Measurements from ENCODE around the gene CACUL1. TPM values are rescaled to one million over a fixed set of nuclear protein-coding genes. Genes with fewer than 3 reads are reported as not detected.

Gene CACUL1
- total RNA-seq, 1 donor from 2014 or later = 23.6 TPM

DNA sequence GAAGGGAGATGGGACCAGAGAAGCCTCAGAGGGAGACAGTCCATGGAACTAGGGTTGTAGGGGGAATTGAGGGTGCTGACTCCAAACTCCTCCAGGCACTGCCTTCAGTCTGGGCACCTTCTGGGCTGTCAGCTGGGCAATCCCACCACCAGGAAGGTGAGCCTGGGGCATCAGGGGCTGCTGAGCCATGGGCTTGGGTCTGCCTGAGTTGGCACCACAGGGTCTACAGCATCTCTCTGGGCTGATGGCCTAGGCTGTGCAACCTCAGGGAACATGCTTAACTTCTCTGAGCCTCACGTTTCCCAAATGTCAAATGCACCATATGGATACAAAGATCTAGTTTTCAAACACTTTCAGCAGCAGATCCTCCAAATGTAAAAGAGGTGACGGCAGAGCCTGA is 112.5 kb downstream of the CACUL1 start:
- Histone ChIP-seq H3K4me3 (no peak overlapping the region), H3K9me3 (no peaks in the 10 kb centered on the region), H3K27ac (no peak overlapping the region), H3K4me1 (no peaks in the 10 kb centered on the region), H3K36me3 (no peaks in the 10 kb centered on the region), H3K27me3 (no peaks in the 10 kb centered on the region)
- intact Hi-C loops (cut with DNase I) = no loop called here
- TF ChIP-seq CTCF (IDR thresholded peaks at IDR 0.05) = no peak
- no peak for DNase-seq (ENCODE audit: low spot score in 2 of 2)

DNA sequence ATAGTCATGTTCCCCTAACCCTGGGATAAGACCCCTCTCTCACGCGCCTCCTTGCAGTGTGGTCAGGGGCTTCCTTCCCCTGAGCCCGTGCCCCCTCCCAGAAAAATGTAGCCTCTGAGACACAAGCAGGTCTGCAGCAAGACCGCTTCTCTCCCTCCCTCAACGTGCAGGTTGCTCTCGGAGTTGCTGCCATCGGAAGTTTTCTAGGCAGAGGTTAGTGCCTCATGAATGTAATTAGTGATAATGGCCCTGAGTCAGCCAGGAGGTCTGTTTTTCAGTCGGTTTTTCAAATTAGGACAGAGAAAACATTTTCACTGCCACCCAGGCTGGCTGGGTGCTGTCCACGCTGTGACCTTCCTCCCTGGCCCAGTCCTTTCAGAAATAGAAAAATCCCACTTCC is 116.1 kb downstream of the CACUL1 start:
- no peaks in the 10 kb centered on the region for H3K36me3 ChIP-seq
- no peaks in the 10 kb centered on the region for H3K27me3 ChIP-seq
- H3K4me3 ChIP-seq = no peak overlapping the region
- intact Hi-C loops (cut with DNase I) = no loop called here
- H3K27ac ChIP-seq = no peak overlapping the region
- H3K4me1 ChIP-seq = no peaks in the 10 kb centered on the region
- TF ChIP-seq CTCF (IDR thresholded peaks at IDR 0.05) = no peak
- no peaks in the 10 kb centered on the region for H3K9me3 ChIP-seq
- DNase-seq (ENCODE audit: low spot score in 2 of 2) = no peak

DNA sequence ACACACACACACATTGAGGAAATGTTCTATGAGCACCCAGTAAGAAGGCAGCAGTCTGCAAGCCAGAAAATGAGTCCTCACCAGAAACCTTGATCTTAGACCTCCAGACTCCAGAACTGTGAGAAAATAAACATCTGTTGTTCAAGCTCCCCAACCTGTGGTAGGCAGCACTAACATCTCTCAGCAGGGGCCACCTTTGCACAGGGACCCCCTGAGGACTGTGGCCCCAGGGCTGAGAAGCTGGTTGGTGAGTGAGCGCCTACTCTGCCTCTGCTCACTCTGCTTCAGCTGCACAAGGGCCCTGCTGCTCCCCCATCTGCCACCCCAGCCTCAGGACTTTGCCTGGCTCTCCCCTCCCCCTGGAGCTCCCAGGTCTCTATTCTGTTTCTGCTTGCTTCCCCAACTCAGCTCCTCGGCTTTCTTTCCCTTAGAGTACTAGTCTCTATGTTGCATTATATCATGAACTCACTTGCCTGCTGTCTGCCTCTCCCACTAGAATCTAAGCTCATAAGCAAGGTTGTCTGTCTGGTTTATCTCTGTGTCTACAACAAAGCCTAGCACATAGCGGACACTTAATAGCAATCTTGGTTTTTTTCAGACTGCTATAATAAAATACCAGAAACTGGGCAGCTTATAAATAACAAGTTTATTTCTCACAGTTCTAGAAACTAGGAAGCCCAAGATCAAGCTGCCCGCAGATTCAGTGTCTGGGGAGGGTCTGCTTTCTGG is 118.9 kb downstream of the CACUL1 start:
- Histone ChIP-seq H3K27me3 (no peaks in the 10 kb centered on the region), H3K27ac (no peak overlapping the region), H3K4me1 (no peaks in the 10 kb centered on the region), H3K4me3 (no peak overlapping the region), H3K36me3 (no peaks in the 10 kb centered on the region), H3K9me3 (no peaks in the 10 kb centered on the region)
- DNase-seq (ENCODE audit: low spot score in 2 of 2) = no peak
- intact Hi-C loops (cut with DNase I) = no loop called here
- no peak for TF ChIP-seq CTCF (IDR thresholded peaks at IDR 0.05)

DNA sequence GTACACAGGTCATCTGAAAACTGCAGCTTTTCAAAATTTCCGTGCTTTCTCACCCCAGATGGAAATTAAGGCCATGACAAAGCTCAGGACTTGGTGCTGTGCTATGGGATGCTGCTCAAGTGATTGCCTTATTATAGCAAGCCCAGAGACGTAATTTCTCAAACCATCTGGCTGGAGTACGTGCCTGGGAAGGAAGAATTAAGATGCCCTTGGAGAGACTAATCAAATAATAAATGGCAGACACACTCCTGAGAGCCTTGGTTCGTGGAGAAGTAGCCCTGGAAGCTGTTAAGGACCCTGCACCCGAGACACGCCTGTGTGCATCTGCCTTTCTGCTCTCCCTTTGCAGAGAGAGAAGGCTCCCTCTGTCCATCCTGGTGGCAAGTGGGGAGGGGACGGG is 121.0 kb downstream of the CACUL1 start:
- Histone ChIP-seq H3K27me3 (no peaks in the 10 kb centered on the region), H3K4me3 (no peak overlapping the region), H3K4me1 (no peaks in the 10 kb centered on the region), H3K9me3 (no peaks in the 10 kb centered on the region), H3K27ac (no peak overlapping the region), H3K36me3 (no peaks in the 10 kb centered on the region)
- intact Hi-C loops (cut with DNase I) = no loop called here
- DNase-seq (ENCODE audit: low spot score in 2 of 2) = no peak
- no peak for TF ChIP-seq CTCF (IDR thresholded peaks at IDR 0.05)

- Histone ChIP-seq H3K4me1 (no peaks in the 10 kb centered on the region), H3K4me3 (no peak overlapping the region), H3K36me3 (no peaks in the 10 kb centered on the region), H3K27ac (no peak overlapping the region), H3K27me3 (no peaks in the 10 kb centered on the region), H3K9me3 (no peaks in the 10 kb centered on the region)
- TF ChIP-seq CTCF (IDR thresholded peaks at IDR 0.05) = no peak
- intact Hi-C loops (cut with DNase I) = no loop called here
- no peak for DNase-seq (ENCODE audit: low spot score in 2 of 2)
Observed at GRCh38 chr10:118629211-118629610, 125.6 kb downstream of the CACUL1 start.

DNA sequence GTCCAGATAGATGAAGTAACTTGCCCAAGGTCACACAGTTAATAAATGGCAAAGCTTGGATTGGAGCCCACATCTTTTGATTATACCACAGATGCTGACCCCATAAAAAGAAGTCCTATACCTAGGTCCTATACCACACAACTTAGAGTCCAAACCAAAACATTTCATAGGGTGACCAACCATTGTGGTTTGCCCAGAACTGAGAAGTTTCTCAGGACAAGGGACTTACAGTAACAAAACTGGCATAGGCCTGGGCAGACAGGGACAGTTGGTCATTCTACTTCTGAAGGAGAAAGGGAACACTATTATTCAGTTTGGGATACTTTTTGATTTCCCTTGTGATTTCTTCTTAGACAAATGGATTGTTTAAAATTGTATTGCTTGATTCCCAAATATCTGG is 126.4 kb downstream of the CACUL1 start:
- no peaks in the 10 kb centered on the region for H3K9me3 ChIP-seq
- no peak for DNase-seq (ENCODE audit: low spot score in 2 of 2)
- intact Hi-C loops (cut with DNase I) = no loop called here
- H3K36me3 ChIP-seq = no peaks in the 10 kb centered on the region
- no peak for TF ChIP-seq CTCF (IDR thresholded peaks at IDR 0.05)
- H3K27ac ChIP-seq = no peak overlapping the region
- H3K4me3 ChIP-seq = no peak overlapping the region
- no peaks in the 10 kb centered on the region for H3K4me1 ChIP-seq
- H3K27me3 ChIP-seq = no peaks in the 10 kb centered on the region
